NB4 (cell line): ENCODE data around the gene WNT7B.

Experiments
- DNase-seq: peaks from one replicate; pipeline ENCODE4 v3.0.0; 2010; ENCODE audit warnings: low read depth
- H3K4me3 ChIP-seq: one replicate; pipeline ENCODE4 v1.5.1; 2011; ENCODE audit warnings: mild to moderate bottlenecking, low read depth, low read length, moderate library complexity
- MYC ChIP-seq: IDR thresholded peaks from 2 replicates; pipeline ENCODE4 v1.6.1; 2011; ENCODE audit warnings: low read depth, low read length
- POLR2A ChIP-seq: IDR thresholded peaks from 2 replicates; pipeline ENCODE4 v1.6.1; 2011; ENCODE audit warnings: mild to moderate bottlenecking; ENCODE audit not compliant: insufficient read length; ENCODE audit errors: extremely low read depth
- TF ChIP-seq, protein P1 (sequence below): IDR thresholded peaks from 2 replicates; pipeline ENCODE4 v1.6.1; 2011; ENCODE audit warnings: low read depth, low read length
- TF ChIP-seq, protein P2 (sequence below): IDR thresholded peaks from one replicate; pipeline ENCODE4 v1.5.1; 2012; ENCODE audit warnings: low read depth, low read length

Gene WNT7B

DNA sequence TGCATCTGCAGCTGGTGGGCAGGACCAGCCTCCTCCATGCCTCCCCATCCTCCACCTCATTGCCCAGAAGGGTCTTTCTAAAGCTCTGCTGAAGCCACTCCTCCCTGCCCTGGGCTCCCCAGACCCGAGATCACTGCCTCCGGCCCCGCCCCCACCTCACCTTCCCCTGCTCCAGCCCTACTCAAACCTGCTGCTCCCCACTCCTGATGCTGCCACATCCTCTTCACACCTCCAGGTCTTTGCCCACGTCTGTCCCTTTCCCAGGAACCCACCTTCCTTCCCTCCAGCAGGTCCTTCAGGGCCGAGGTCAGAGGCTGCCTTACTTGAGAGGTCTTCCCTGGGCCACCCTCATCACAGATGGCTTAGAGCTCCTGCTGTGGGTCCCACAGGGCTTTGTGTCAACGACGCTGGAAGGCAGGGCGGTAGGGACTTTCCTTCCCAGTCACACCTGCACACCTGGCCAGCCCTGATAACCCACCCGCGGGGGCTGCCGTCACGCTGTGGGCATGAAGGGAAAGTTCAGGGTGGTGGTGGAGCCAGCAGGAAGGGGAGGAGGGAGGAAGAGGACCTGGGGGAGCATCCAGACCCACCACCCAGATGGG is 11.9 kb downstream of the WNT7B start:
- H3K4me3 ChIP-seq: no peak overlapping the region
- TF ChIP-seq POLR2A (no peak), MYC (no peak)
- TF ChIP-seq, protein P1, sequence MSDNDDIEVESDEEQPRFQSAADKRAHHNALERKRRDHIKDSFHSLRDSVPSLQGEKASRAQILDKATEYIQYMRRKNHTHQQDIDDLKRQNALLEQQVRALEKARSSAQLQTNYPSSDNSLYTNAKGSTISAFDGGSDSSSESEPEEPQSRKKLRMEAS: no peak
- TF ChIP-seq, protein P2, sequence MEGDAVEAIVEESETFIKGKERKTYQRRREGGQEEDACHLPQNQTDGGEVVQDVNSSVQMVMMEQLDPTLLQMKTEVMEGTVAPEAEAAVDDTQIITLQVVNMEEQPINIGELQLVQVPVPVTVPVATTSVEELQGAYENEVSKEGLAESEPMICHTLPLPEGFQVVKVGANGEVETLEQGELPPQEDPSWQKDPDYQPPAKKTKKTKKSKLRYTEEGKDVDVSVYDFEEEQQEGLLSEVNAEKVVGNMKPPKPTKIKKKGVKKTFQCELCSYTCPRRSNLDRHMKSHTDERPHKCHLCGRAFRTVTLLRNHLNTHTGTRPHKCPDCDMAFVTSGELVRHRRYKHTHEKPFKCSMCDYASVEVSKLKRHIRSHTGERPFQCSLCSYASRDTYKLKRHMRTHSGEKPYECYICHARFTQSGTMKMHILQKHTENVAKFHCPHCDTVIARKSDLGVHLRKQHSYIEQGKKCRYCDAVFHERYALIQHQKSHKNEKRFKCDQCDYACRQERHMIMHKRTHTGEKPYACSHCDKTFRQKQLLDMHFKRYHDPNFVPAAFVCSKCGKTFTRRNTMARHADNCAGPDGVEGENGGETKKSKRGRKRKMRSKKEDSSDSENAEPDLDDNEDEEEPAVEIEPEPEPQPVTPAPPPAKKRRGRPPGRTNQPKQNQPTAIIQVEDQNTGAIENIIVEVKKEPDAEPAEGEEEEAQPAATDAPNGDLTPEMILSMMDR: no peak
- no peak for DNase-seq

DNA sequence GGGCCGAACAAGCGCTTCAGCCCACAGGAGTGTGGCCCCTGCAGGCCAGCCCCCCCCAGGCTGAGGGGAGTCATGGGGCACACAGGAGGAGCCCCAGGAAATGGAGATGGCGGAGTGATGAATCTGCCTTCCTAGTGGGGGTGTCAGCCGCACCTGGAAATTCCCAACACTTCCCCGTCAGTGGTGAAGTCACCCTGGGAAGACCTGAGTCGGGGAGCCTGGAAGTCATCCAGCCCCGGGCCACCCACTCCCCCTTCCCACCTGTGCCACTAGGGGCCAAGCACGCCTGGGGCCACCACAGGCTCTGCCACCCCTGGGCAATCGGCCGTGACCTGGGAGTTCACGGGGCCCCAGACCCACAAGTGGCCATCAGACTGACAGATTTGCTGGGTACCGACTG is 12.6 kb downstream of the WNT7B start:
- DNase-seq: no peak
- TF ChIP-seq MYC: no peak
- TF ChIP-seq, protein P2: no peak
- H3K4me3 ChIP-seq: no peak overlapping the region

DNA sequence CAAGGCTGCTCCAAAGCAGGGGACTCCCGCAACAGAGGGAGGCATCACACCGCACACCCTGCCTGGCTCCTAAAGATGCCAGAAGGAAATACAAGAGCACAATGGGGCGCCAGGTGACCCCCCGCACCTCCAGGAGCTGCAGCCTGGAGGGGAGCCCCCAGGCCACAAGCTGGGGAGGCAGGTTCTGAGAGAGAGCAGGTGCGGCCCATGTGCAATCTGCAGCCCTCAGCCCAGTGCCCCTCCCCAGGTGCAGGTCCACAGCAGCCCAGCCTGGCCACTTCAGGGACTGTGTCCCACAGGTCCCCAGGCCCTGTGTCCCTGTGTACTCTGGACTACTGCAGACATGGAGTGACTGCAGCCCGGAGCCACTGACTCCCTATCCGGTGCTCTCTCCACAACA is 13.1 kb downstream of the WNT7B start:
- no peak for DNase-seq
- no peak overlapping the region for H3K4me3 ChIP-seq
- no peak for TF ChIP-seq MYC
- TF ChIP-seq POLR2A: no peak
- TF ChIP-seq, protein P2: no peak
- TF ChIP-seq, protein P1: no peak

DNA sequence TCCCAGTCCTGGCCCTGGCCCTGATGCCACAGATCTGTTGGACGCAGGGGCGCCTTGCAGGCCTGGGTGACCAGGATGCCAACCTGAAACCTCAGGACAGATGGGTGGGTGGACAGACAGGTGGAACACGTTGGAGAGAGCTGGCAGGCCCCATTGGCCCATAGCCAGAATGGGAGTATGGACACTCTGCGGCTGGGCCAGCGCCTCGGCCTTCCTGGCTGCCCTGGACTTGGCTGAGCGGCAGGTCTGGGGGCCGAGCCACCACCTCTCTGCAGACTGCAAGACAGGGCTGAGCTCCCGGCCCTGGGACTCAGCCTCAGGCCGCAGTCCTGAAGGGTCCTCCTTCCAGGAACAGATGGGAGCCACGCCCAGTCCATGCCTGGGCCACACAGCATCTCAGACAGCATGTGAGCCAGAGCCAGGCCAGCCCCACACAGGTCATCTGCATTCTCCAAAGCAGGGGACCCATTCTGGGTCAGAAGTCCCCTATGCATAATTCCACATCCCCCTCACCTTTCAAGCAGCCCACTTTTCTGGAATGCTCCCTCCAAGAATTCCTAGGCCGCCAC is 14.1 kb downstream of the WNT7B start:
- no peak for DNase-seq
- TF ChIP-seq MYC: no peak
- TF ChIP-seq, protein P2: no peak
- no peak overlapping the region for H3K4me3 ChIP-seq

DNA sequence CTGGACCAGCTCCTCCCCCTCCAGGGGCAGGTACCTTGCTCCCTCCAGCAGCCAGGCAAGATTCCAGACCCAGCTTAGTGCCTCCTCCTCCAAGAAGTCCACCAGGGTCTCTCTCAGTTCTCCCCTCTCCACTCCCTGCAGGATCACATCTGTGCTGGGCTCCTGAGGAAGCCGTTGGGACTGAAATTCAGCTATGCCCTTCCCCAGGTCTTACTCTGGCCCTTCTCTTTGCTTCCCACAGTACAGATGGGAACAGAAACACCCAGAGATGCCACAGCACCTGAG is 14.6 kb downstream of the WNT7B start:
- no peak for DNase-seq
- H3K4me3 ChIP-seq: no peak overlapping the region
- TF ChIP-seq, protein P2: no peak
- TF ChIP-seq MYC (no peak), POLR2A (no peak)
- TF ChIP-seq, protein P1: no peak

DNA sequence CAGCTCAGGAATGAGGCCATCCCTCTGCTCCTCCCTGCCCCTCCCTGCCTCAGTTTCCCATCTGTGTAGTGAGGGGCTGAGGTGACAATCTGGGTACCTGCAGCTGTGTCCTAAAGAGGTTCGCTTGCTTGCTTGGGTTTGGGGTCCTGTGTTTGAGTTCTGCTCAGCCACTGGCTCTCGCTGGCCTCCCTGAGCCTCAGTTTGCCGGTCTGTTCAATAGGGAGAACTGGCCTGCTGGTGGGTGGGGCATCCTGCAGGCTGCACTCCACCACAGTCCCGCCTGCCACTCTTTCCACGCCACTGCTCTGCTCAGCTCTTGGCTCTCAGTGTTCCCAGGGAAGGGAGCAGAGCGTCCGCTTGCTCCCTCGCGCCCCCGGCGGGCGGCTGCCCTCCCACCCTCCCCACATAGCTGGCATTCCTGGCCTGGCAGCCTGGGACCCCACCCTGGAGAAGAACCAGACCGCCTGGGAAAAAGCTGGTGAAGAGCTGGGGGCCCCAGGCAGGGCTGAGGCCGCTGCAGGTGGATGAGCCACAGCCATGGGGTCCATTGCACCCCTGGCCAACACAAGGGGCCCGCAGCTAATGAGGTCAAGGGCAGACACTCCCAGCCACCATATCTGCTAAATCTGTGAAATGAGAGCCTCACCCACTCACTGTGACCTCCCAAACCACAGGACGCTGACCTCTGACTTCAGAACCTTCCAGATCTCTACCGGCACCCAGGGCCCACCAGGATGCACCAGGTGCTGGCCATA is 15.1 kb downstream of the WNT7B start:
- TF ChIP-seq POLR2A: no peak
- TF ChIP-seq, protein P1: no peak
- TF ChIP-seq, protein P2: no peak
- H3K4me3 ChIP-seq: no peak overlapping the region
- DNase-seq: no peak
